K562 (cell line): Measurements from ENCODE around the gene CLDN2. TPM values are rescaled to one million over a fixed set of nuclear protein-coding genes. Genes with fewer than 3 reads are reported as not detected.

Experiments used
- ATAC-seq: fragments of 200-7000 bp; cut with Tn5 transposase; 3 replicates; pipeline ENCODE4 v1.9.1; 2020; ENCODE audit warnings: moderate library complexity
- BruUV-seq: library from RNA; stranded (reverse); fragments of 400-500 nt; replicated peaks from 2 replicates; lab custom pipeline; 2021; lab: Mats Ljungman, UMichigan
- CTCF ChIA-PET: fragments of 300-600 bp; formaldehyde crosslinking; extraction: SDS; loops from one replicate; lab custom pipeline; 2021; ENCODE audit warnings: low intra/inter-chr PET ratio; lab: Yijun Ruan, JAX
- POLR2A ChIA-PET: fragments of 300-600, 350-650 bp; sonication (Branson Sonifier 250); formaldehyde crosslinking; extraction: SDS; loops from one replicate; lab custom pipeline; 2021; ENCODE audit warnings: antibody characterized with exemption, inconsistent platforms; lab: Yijun Ruan, JAX
- DNase-seq, 4 experiments: peaks; one replicate each; pipeline versions ENCODE4 v3.0.0 to v3.0.0-alpha.2; 2011 to 2018; ENCODE audit warnings: low spot score in 3 of 4, mixed read lengths in 3 of 4; ENCODE audit errors: extremely low read depth in 1 of 4
- FAIRE-seq: peaks from 2 replicates; lab custom pipeline; 2011; peaks lifted over from hg19 to GRCh38; lab: Jason Lieb, UNC
- H2AFZ ChIP-seq: 2 replicates; pipeline ENCODE4 v1.6.0; 2011; ENCODE audit warnings: low read depth, low read length, control low read depth, inconsistent platforms
- H3K27ac ChIP-seq: fragments of 200-600 bp; 3 replicates; pipeline ENCODE4 v1.8.0; 2011; ENCODE audit warnings: low read depth, mild to moderate bottlenecking, control low read depth, inconsistent platforms, low read length, moderate library complexity, mixed read lengths; ENCODE audit errors: extremely low read depth
- H3K27me3 ChIP-seq, 2 experiments: fragments of 300-600 bp in 1 of 2; 2 replicates in 1 of 2; 3 replicates in 1 of 2; pipeline versions ENCODE4 v1.6.0 to v1.8.0; 2011; ENCODE audit warnings: inconsistent platforms in 2 of 2, low read length in 2 of 2, mild to moderate bottlenecking in 1 of 2, mixed read lengths in 1 of 2, moderate library complexity in 1 of 2; ENCODE audit not compliant: control insufficient read depth in 2 of 2, insufficient read depth in 2 of 2
- H3K36me3 ChIP-seq: fragments of 300-600 bp; 3 replicates; pipeline ENCODE4 v1.8.0; 2011; ENCODE audit warnings: mild to moderate bottlenecking, low read length, inconsistent platforms; ENCODE audit not compliant: control insufficient read depth, insufficient read depth
- H3K4me1 ChIP-seq, 2 experiments: fragments of 200-600 bp in 1 of 2; replicated peaks in 1 of 2; 2 replicates in 1 of 2; 3 replicates in 1 of 2; pipeline versions ENCODE4 v1.5.1 to v1.8.0; 2011; ENCODE audit warnings: inconsistent platforms in 2 of 2, low read length in 2 of 2, mild to moderate bottlenecking in 1 of 2, mixed read lengths in 1 of 2, moderate library complexity in 1 of 2; ENCODE audit not compliant: control insufficient read depth in 2 of 2, insufficient read depth in 2 of 2
- H3K4me2 ChIP-seq: 2 replicates; pipeline ENCODE4 v1.6.1; 2011; ENCODE audit warnings: low read length, control low read depth, inconsistent platforms, mixed read lengths; ENCODE audit not compliant: insufficient read depth
- H3K4me3 ChIP-seq: fragments of 200-600 bp; sonication (generic), shearing (Covaris generic); 2 replicates; pipeline ENCODE4 v1.5.1; 2016; ENCODE audit warnings: control low read depth, inconsistent platforms
- H3K79me2 ChIP-seq: fragments of 200-600 bp; 3 replicates; pipeline ENCODE4 v1.8.0; 2011; ENCODE audit warnings: low read length, inconsistent platforms; ENCODE audit not compliant: control insufficient read depth, insufficient read depth
- H3K9ac ChIP-seq, 2 experiments: 2 replicates each; pipeline versions ENCODE4 v1.6.0 to v1.6.1; 2011; ENCODE audit warnings: low read depth in 2 of 2, low read length in 2 of 2, control low read depth in 1 of 2, inconsistent platforms in 1 of 2, mild to moderate bottlenecking in 1 of 2, mixed read lengths in 1 of 2; ENCODE audit not compliant: insufficient read depth in 1 of 2
- H3K9me1 ChIP-seq: one replicate; pipeline ENCODE4 v1.6.0; 2011; ENCODE audit warnings: inconsistent platforms, mild to moderate bottlenecking, low read length, moderate library complexity; ENCODE audit not compliant: control insufficient read depth, insufficient read depth
- H3K9me3 ChIP-seq: replicated peaks from 2 replicates; pipeline ENCODE4 v1.5.1; 2011; ENCODE audit warnings: low read depth, low read length, inconsistent platforms; ENCODE audit not compliant: control insufficient read depth, insufficient read depth
- H4K20me1 ChIP-seq: replicated peaks from 2 replicates; pipeline ENCODE4 v1.6.1; 2011; ENCODE audit warnings: low read length, inconsistent platforms, mixed read lengths; ENCODE audit not compliant: control insufficient read depth, insufficient read depth
- CBX8 ChIP-seq: fragments of 200-600 bp; sonication (generic); IDR thresholded peaks from 2 replicates; pipeline ENCODE4 v1.6.1; 2012; ENCODE audit warnings: borderline replicate concordance, mixed run types, low read depth, mild to moderate bottlenecking, moderate library complexity, mixed read lengths, low read length, control low read depth, inconsistent platforms; ENCODE audit not compliant: poor library complexity, severe bottlenecking; ENCODE audit errors: extremely low read depth
- CEBPG ChIP-seq, 3 experiments: fragments of 200-800 bp in 1 of 3; sonication (Bioruptor generic) in 1 of 3; sonication (generic) in 1 of 3; formaldehyde crosslinking in 1 of 3; IDR thresholded peaks in 2 of 3; conservative IDR thresholded peaks in 1 of 3; 2 replicates each; pipeline versions ENCODE4 v1.6.1 to v1.8.0; 2016 to 2022; ENCODE audit warnings: missing compliant biosample characterization in 2 of 3, missing genetic modification characterization in 2 of 3, mild to moderate bottlenecking in 1 of 3, missing genetic modification reagents in 1 of 3
- KDM2B ChIP-seq: fragments of 250-450 bp; sonication (Bioruptor Pico); IDR thresholded peaks from 2 replicates; pipeline ENCODE4 v1.8.0; 2021; ENCODE audit warnings: mild to moderate bottlenecking, moderate library complexity
- ZSCAN32 ChIP-seq: fragments of 450-650 bp; formaldehyde crosslinking; IDR thresholded peaks from 2 replicates; pipeline ENCODE4 v1.4.0; 2020; ENCODE audit warnings: mild to moderate bottlenecking, moderate library complexity
- WGBS: fragments of 100-300 bp; shearing (Covaris generic); methylation state at CpG from one replicate; pipeline ENCODE4 v1.1.6; 2016; ENCODE audit warnings: low coverage, mixed read lengths; ENCODE audit not compliant: insufficient coverage; ENCODE audit errors: missing lambda C conversion rate; 5-methylcytosine and 5-hydroxymethylcytosine counted together
- in situ Hi-C: fragments of 300-500 bp; cut with MboI; formaldehyde crosslinking; loops from 4 replicates; pipeline ENCODE4 v1.15.0; 2018; ENCODE audit warnings: inconsistent platforms, mixed read lengths
- intact Hi-C: fragments of 100-400 bp; cut with micrococcal nuclease; formaldehyde crosslinking; loops from 2 replicates; pipeline ENCODE4 v1.14.2; 2022
- polyA plus RNA-seq, 8 experiments: library from polyadenylated mRNA; depleted of rRNA in 4 of 8; stranded (reverse) in 5 of 8; unstranded in 3 of 8; fragments of >200 nt; fragmentation: Nextera tagmentation in 2 of 8; fragmentation: Illumina TruSeq in 1 of 8; extraction: Ambion mirVana in 2 of 8; extraction: Trizol in 1 of 8; gene quantifications; 2 replicates each; pipeline versions ENCODE4 v1.2.1 to v1.2.3, GENCODE V29; 2011 to 2014; ENCODE audit warnings: inconsistent platforms in 1 of 8, missing spikeins in 1 of 8
- total RNA-seq, 7 experiments: library from RNA; depleted of rRNA in 6 of 7; stranded (reverse); fragments of >200 nt in 6 of 7; fragmentation: Illumina TruSeq in 2 of 7; extraction: Trizol in 2 of 7; gene quantifications; 2 replicates each; pipeline versions ENCODE4 v1.2.1 to v1.2.3, GENCODE V29; 2011 to 2021; ENCODE audit warnings: low replicate concordance in 1 of 7
- TF ChIP-seq, protein P1 (sequence below): fragments of 450-650 bp; formaldehyde crosslinking; IDR thresholded peaks from 2 replicates; pipeline ENCODE4 v1.4.0; 2022; ENCODE audit warnings: mild to moderate bottlenecking, moderate library complexity
- TF ChIP-seq, protein P2 (sequence below), 2 experiments: fragments of 450-650 bp in 1 of 2; sonication (generic) in 1 of 2; formaldehyde crosslinking in 1 of 2; IDR thresholded peaks in 1 of 2; conservative IDR thresholded peaks in 1 of 2; 2 replicates each; pipeline versions ENCODE4 v1.6.1 to v1.8.1; 2016 to 2023; ENCODE audit warnings: mild to moderate bottlenecking in 2 of 2, moderate library complexity in 2 of 2, inconsistent platforms in 1 of 2, missing genetic modification reagents in 1 of 2

The CLDN2 gene
- total and polyA plus RNA-seq, 9 of the 15 experiments (the other 6 are each of a cell fraction or from before 2014, with no cell fraction given): not detected

DNA sequence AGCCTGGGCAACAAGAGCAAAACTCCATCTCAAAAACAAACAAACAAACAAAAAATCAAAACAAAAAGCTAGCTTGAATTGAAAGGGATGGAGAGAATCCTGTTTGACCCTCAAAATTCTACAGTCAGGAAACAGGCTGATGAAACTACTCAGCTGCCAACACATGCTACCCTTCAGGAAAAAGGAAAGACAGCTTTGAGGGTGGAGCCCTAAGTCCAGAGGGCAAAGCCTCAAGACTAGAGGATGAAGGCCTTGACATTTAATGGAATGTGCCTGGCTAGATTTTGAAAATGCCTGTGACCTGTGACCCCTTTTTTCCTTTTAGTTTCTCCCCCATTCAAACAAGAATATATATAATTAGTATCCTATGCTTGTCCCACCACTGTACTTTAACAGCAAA lies 52.7 kb downstream of the CLDN2 start:
- H3K9me1 ChIP-seq: no peaks in the 10 kb centered on the region
- H3K27ac ChIP-seq: no peak overlapping the region
- H3K9ac ChIP-seq: no peak overlapping the region
- H3K4me2 ChIP-seq: no peak overlapping the region
- H3K9me3 ChIP-seq: no peaks in the 10 kb centered on the region
- CTCF ChIA-PET: no interaction called here
- FAIRE-seq (no peak), ATAC-seq (no peak), DNase-seq (no peak)
- no peaks in the 10 kb centered on the region for H3K4me1 ChIP-seq
- no peaks in the 10 kb centered on the region for H3K79me2 ChIP-seq
- no peak overlapping the region for H2AFZ ChIP-seq
- BruUV-seq: no TSS peak
- POLR2A ChIA-PET: interaction anchor here (1.0 kb wide), 1 partner anchor 15 kb away, joined by 3 read pairs; no protein-coding TSS in a partner anchor
- in situ Hi-C loops: no loop called here
- H3K4me3 ChIP-seq: no peak overlapping the region
- no peaks in the 10 kb centered on the region for H3K27me3 ChIP-seq
- H4K20me1 ChIP-seq: no peaks in the 10 kb centered on the region
- intact Hi-C loops: no loop called here
- no peak for TF ChIP-seq KDM2B (CRISPR knock-in tag)
- TF ChIP-seq, protein P1, sequence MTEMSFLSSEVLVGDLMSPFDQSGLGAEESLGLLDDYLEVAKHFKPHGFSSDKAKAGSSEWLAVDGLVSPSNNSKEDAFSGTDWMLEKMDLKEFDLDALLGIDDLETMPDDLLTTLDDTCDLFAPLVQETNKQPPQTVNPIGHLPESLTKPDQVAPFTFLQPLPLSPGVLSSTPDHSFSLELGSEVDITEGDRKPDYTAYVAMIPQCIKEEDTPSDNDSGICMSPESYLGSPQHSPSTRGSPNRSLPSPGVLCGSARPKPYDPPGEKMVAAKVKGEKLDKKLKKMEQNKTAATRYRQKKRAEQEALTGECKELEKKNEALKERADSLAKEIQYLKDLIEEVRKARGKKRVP (CRISPR knock-in tag): no peak
- TF ChIP-seq ZSCAN32 (CRISPR knock-in tag): no peak
- no peaks in the 10 kb centered on the region for H3K36me3 ChIP-seq

DNA sequence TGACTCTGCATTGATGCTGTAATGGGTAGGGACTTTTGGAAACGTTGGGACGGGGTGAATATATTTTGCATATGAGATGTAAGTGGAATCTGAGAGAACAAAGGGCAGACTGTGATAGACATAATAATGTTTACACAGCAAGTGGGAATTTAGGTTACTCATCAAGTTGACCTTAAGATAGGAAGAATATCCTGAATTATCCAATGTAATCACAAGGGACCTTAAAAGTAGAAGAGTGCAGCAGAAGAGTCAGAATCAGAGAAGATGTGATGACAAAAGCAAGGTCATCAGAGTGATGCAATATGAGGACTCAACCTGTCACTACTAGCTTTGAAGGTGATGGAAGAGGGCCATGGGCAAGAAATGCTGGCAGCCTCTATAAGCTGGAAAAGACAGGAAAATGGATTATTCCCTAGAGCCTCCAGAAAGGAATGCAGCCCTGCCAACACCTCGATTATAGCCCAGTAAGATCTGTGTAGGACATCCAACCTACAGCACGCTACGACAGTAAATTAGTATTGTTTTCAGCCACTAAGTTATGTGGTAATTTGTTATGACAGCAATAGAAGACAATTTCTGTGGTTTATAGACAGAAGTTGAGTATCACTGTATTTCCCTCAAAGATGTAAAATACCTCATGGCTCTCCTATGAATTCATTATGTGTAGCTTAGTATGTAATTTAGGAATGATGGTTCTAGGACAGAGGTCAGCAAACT lies 53.4 kb downstream of the CLDN2 start:
- Histone ChIP-seq H3K27ac (no peak overlapping the region), H3K4me1 (no peaks in the 10 kb centered on the region), H4K20me1 (no peaks in the 10 kb centered on the region), H3K4me2 (no peak overlapping the region), H3K36me3 (no peaks in the 10 kb centered on the region), H3K27me3 (no peaks in the 10 kb centered on the region), H3K79me2 (no peaks in the 10 kb centered on the region), H2AFZ (no peak overlapping the region), H3K9ac (no peak overlapping the region)
- WGBS: 0% methylated on average over 5 of the region's 5 CpGs
- ATAC-seq (no peak), DNase-seq (no peak), FAIRE-seq (no peak)
- in situ Hi-C loops (no loop called here), intact Hi-C loops (no loop called here)
- ChIA-PET POLR2A (interaction anchor here (1.0 kb wide), 1 partner anchor 15 kb away, joined by 3 read pairs; no protein-coding TSS in a partner anchor), CTCF (no interaction called here)
- TF ChIP-seq, protein P2, sequence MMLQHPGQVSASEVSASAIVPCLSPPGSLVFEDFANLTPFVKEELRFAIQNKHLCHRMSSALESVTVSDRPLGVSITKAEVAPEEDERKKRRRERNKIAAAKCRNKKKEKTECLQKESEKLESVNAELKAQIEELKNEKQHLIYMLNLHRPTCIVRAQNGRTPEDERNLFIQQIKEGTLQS (IDR thresholded peaks at IDR 0.05): peak; percentile 29; the same call in 1 of the 2 replicates
- TF ChIP-seq, protein P2 (CRISPR knock-in tag; conservative IDR thresholded peaks at IDR 0.05): no peak
- TF ChIP-seq CBX8: no peak
- no peak for TF ChIP-seq CEBPG (CRISPR knock-in tag; IDR thresholded peaks at IDR 0.05)
- TF ChIP-seq CEBPG (tag; conservative IDR thresholded peaks at IDR 0.05 in 1 of 2, IDR thresholded peaks at IDR 0.05 in 1 of 2): peak in 1 of 2 experiments; percentile 41; a peak in 1 of 4 replicates
- TF ChIP-seq, all 486 proteins: peak for 2
- Histone ChIP-seq H3K4me3 (no peak overlapping the region), H3K9me3 (no peaks in the 10 kb centered on the region), H3K9me1 (no peaks in the 10 kb centered on the region)
- BruUV-seq: no TSS peak
